NCI-H510A (cell line): Measurements from ENCODE around the gene PHLPP2.
"Not testable (repeated sequence)": the region's sequence is repeated elsewhere in the genome, so short reads cannot be mapped to it uniquely, and the experiment has no call there.

Experiments
- DNase-seq: peaks from one replicate; lab custom pipeline; 2025; lab: John Stamatoyannopoulos, UW

The PHLPP2 gene

DNA sequence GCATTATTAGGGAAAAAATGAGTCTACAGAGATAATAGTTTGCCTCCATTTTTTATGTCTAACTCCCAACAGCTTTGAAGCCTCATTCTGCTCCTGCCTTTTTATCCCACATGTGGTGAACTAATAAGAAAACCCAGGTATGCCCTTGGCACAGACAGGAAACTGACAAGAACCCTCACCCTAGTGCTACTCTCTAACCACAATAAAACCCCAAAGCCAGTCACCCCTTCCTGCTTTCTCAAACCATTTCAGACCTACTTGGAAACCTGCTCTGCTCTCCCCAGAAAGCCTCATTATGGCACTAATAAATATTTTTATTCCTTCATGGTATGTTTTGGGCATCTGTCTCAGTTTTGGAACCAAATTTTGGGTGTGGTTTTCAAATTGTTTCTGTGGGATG lies 102.4 kb downstream of the PHLPP2 start:
- no peak for DNase-seq

DNA sequence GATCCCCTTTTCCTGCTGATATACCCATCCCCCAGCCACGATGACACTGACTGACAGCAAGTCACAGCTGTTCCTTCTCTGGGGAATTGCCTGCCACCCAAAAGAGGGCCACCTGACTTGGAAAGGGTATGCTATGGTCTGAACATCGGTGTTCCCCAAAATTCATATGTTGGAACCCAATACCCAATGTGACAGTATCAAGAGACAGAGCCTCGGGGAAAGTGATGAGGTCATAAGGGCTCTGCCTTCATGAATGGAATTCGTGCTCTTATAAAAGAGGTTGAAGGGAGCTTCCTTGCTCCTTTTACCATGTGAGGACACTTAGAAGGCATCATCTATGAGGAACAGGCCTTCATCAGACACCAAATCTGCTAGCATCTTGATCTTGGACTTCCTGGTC lies 106.1 kb downstream of the PHLPP2 start:
- no peak for DNase-seq

DNA sequence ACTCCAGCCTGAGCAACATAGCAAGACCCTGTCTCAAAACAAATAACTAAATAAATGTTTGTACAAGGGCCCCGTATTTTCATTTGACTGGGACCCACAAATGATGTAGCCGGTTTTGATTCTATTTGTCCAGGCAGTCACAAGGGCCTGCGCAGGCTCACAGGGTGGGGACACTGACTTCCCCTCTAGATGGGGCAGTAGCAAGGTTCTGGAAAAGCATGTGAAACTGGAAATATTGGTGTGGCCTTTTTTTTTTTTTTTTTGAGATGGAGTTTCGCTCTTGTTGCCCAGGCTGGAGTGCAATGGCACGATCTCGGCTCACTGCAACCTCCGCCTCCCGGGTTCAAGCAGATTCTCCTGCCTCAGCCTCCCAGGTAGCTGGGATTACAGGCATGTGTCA lies 109.5 kb downstream of the PHLPP2 start:
- DNase-seq, result not testable (repeated sequence)

DNA sequence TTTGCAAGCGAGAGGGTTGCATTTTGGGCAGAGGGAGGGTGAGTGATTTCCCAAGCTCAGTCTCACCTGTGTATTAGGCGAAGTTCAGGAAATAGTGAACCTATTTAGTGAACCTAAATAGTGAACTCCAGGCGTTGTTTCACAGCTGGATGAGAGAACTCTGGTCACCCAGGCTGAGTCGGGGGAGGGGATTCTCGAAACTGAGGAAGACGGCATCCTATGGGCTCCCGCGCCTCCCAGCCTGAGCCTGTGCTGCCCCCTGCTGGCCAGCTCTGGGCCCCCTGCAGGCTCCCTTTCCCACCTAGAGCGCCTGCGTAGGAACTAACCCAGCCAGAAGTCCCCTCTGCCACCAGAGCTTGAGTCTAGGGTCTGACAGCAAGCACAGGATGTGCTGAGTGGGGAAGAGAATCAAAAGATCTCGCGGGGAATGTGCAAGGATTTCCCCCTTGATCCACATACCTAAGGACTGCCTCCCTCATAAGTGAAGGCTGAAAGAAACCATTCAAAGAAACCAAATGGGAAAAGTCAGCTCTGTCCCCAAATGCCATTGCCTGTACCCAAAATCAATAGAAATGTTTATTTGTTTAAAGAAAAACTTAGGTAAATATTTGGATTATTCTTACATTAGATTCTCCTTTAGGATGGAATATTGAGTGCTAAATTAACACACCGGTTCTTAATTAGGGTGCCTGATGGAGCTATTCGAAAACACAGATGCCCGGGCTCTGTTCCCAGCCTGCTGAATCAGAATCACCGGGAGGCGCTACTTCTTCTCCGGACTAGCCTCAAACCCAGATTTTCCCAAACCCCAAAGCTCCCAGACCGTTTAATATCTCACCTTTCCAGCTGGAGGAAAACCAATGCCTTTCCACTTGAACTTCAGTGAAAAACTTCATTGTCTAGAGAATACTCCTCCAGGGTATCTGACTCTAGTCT lies 113.3 kb downstream of the PHLPP2 start:
- DNase-seq, result peak; percentile 8

DNA sequence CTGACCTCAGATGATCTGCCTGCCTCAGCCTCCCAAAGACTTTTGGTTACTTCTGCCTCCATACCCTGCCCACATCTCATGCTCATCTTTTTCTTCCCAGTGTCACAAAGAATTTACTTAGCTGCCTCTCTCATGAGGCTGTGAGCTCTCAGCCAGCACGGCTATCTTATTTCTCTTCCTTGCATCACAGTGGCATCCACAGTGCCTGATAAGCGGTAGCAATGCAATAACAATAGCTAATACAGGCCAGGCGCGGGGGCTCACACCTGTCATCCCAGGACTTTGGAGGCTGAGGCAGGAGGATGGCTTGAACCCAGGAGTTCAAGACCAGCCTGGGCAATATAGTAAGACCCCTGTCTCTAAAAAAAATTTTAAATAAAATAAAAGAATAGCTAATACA lies 114.1 kb downstream of the PHLPP2 start:
- DNase-seq, result no peak

DNA sequence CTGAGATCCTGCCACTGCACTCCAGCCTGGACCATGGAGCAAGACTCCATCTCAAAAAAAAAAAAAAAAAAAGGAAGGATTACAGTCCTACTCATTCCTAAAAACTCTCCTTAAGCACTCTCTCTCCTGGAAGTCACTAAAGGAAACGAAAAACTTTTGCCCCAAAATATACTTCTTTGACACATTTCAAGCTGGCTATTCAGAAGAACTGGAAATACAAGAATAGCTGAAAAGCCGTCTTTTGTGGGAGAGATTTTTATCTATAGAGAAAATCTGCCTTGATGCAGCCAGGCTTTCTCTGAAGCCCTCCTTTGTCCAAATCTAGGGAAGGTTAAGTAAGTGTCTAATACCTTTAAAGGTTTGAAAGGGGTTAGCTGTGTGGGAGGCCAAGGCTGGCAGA lies 115.4 kb downstream of the PHLPP2 start:
- no peak for DNase-seq

DNA sequence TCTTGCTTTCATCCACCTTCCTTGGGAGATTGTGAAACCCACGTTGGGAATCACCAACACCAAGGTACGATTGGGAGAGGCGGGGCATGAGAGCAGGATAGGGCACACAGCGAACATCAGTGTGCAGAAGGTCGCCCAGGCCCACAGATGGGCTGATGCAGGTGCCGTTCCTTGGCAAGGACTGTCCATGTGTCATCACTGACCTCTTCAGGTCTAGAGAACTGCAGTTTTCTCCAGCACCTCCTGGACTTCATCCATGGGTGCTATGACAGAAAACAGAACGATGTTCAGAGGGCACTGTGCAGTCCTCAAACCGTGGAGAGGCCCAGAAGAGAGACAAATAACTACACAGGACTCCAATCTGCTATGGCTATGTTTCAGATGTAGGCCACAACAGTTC lies 123.7 kb downstream of the PHLPP2 start:
- DNase-seq, result no peak

DNA sequence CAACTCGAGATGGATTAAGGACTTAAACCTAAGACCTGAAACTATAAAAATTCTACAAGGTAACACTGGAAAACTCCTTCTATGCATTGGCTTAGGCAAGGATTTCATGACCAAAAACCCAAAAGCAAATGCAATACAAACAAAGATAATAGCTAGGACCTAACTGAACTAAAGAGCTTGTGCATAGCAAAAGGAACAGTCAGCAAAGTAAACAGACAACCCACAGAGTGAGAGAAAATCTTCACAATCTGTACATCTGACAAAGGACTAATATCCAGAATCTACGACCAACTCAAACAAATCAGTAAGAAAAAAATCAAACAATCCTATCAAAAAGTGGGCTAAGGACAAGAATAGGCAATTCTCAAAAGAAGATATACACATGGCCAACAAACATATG lies 126.1 kb downstream of the PHLPP2 start:
- DNase-seq, result not testable (repeated sequence)

DNA sequence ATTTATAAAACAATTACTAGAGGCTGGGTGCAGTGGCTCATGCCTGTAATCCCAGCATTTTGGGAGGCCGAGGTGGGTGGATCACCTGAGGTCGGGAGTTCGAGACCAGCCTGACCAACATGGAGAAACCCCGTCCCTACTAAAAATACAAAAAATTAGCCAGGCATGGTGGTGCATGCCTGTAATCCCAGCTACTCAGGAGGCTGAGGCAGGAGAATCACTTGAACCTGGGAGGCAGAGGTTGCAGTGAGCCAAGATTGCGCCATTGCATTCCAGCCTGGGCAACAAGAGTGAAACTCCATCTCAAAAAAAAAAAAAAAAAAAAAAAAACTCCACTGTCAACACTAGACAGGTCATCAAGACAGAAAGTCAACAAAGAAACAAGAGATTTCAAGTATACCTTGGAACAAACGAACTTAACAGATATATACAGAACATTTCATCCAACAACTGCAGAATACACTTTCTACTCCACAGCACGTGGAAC lies 129.1 kb downstream of the PHLPP2 start:
- DNase-seq, result not testable (repeated sequence)
